Smooth muscle cell (in vitro differentiated cells): ENCODE measurements around the gene STX1A. TPM values are rescaled to one million over a fixed set of nuclear protein-coding genes. Genes with fewer than 3 reads are reported as not detected.
"Not testable (repeated sequence)": the region's sequence is repeated elsewhere in the genome, so short reads cannot be mapped to it uniquely, and the experiment has no call there.

Experiments used
- DNase-seq: peaks from one replicate; lab custom pipeline; 2025; ENCODE audit not compliant: unreplicated experiment; lab: John Stamatoyannopoulos, UW
- H2AFZ ChIP-seq: fragments of 200-600 bp; sonication (generic); 2 replicates; pipeline ENCODE4 v1.6.0; 2016; ENCODE audit warnings: antibody characterized with exemption, low read depth, mild to moderate bottlenecking
- H3F3A ChIP-seq: fragments of 200-600 bp; sonication (generic); 2 replicates; pipeline ENCODE4 v1.6.0; 2017; ENCODE audit warnings: antibody characterized with exemption, low read depth
- H3K27ac ChIP-seq: fragments of 200-600 bp; sonication (generic); 2 replicates; pipeline ENCODE4 v1.5.1; 2016; ENCODE audit warnings: low read depth, mild to moderate bottlenecking
- H3K27me3 ChIP-seq: fragments of 200-600 bp; sonication (generic); 2 replicates; pipeline ENCODE4 v1.6.1; 2016; ENCODE audit warnings: low read depth, mild to moderate bottlenecking
- H3K36me3 ChIP-seq: fragments of 200-600 bp; sonication (generic); 2 replicates; pipeline ENCODE4 v1.5.1; 2016; ENCODE audit warnings: low read depth
- H3K4me1 ChIP-seq: fragments of 200-600 bp; sonication (generic); 2 replicates; pipeline ENCODE4 v1.5.1; 2016; ENCODE audit warnings: low read depth
- H3K4me2 ChIP-seq: fragments of 200-600 bp; sonication (generic); 2 replicates; pipeline ENCODE4 v1.6.0; 2016; ENCODE audit warnings: mild to moderate bottlenecking
- H3K4me3 ChIP-seq: fragments of 200-600 bp; sonication (generic); 2 replicates; pipeline ENCODE4 v1.5.1; 2016; ENCODE audit warnings: mild to moderate bottlenecking
- H3K79me2 ChIP-seq: fragments of 200-600 bp; sonication (generic); 2 replicates; pipeline ENCODE4 v1.6.0; 2016; ENCODE audit warnings: low read depth, mild to moderate bottlenecking
- H3K9ac ChIP-seq: fragments of 200-600 bp; sonication (generic); 2 replicates; pipeline ENCODE4 v1.6.0; 2016; ENCODE audit warnings: low read depth
- H3K9me3 ChIP-seq: fragments of 200-600 bp; sonication (generic); replicated peaks from 2 replicates; pipeline ENCODE4 v1.5.1; 2016; ENCODE audit warnings: low read depth
- H4K20me1 ChIP-seq: fragments of 200-600 bp; sonication (generic); 2 replicates; pipeline ENCODE4 v1.6.0; 2016; ENCODE audit warnings: low read depth
- WGBS: methylation state at CpG from one replicate; pipeline ENCODE4 v1.1.7; 2016; ENCODE audit warnings: low lambda C conversion rate; 5-methylcytosine and 5-hydroxymethylcytosine counted together
- polyA plus RNA-seq: library from polyadenylated mRNA; unstranded; fragments of >200 nt; fragmentation: Nextera tagmentation; extraction: Ambion mirVana; gene quantifications from 2 replicates; pipeline ENCODE4 v1.2.1, GENCODE V29; 2016
- total RNA-seq: library from RNA; depleted of rRNA; stranded (reverse); fragments of >200 nt; gene quantifications from 2 replicates; pipeline ENCODE4 v1.2.3, GENCODE V29; 2014
- TF ChIP-seq, protein P1 (sequence below): fragments of 200-600 bp; sonication (generic); IDR thresholded peaks from 2 replicates; pipeline ENCODE4 v1.5.1; 2017; ENCODE audit warnings: borderline replicate concordance, mild to moderate bottlenecking, antibody characterized with exemption; ENCODE audit not compliant: insufficient read depth, poor library complexity, severe bottlenecking

The STX1A gene
- total and polyA plus RNA-seq, 2 experiments from 2014 or later: 7.5 to 14.3 TPM

DNA sequence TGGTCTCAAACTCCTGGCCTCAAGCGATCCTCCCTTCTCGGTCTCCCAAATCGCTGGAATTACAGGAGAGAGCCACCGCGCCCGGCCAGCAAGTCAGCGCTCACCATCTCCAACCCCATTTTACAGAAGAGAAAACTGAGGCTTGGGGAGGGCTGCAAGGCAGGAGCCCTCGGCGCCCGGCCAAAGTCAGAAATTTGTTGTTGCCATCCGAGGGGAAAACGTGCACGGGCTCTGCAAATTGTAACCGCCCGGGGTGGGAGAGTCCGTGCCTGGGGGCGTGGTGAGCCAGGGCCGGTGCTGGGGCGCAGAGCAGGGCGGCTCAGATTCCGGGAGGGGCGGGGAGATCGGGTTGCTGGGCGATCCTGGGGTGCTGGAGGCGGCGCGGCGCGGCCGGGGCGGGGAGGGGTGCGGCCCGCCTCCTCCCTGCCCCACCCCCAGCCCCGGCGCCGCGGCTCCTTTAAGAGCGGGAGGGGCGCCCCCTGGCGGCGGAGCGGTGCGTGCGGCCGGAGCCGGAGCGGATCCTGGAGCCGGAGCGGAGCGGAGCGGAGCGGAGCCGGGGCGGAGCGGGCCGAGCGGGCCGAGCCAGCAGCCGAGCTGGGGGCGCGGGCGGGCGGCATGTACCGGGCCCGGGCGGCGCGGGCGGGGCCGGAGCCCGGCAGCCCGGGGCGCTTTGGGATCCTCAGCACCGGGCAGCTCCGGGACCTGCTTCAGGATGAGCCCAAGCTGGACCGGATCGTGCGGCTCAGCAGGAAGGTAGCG, 51.9 kb downstream of the STX1A start, which contains the start of gene VPS37D:
Gene VPS37D, plus strand, starts transcription at position 488 of the 759 bp plus-strand sequence. Its CDS starts 128 bp downstream, at position 616.
- no peaks in the 10 kb centered on the region for H3F3A ChIP-seq
- H3K4me1 ChIP-seq: peaks cover 5% of the 10 kb centered on the region
- peak; percentile 86 for DNase-seq
- H2AFZ ChIP-seq: peak within 1 kb of the TSS; percentile 72
- WGBS: 14% methylated on average over 22 of the region's 79 CpGs
- H3K4me3 ChIP-seq: peak within 1 kb of the TSS; percentile 82
- no peak within 1 kb of the TSS for H3K27ac ChIP-seq
- no peaks in the 10 kb centered on the region for H3K27me3 ChIP-seq
- H3K4me2 ChIP-seq: peak within 1 kb of the TSS; percentile 97
- peaks cover 3% of the 10 kb centered on the region for H3K9me3 ChIP-seq
- TF ChIP-seq, protein P1, sequence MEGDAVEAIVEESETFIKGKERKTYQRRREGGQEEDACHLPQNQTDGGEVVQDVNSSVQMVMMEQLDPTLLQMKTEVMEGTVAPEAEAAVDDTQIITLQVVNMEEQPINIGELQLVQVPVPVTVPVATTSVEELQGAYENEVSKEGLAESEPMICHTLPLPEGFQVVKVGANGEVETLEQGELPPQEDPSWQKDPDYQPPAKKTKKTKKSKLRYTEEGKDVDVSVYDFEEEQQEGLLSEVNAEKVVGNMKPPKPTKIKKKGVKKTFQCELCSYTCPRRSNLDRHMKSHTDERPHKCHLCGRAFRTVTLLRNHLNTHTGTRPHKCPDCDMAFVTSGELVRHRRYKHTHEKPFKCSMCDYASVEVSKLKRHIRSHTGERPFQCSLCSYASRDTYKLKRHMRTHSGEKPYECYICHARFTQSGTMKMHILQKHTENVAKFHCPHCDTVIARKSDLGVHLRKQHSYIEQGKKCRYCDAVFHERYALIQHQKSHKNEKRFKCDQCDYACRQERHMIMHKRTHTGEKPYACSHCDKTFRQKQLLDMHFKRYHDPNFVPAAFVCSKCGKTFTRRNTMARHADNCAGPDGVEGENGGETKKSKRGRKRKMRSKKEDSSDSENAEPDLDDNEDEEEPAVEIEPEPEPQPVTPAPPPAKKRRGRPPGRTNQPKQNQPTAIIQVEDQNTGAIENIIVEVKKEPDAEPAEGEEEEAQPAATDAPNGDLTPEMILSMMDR: peak; percentile 81
- peak within 1 kb of the TSS; percentile 43 for H3K9ac ChIP-seq
- H3K36me3 ChIP-seq: no peaks in the 10 kb centered on the region
- H4K20me1 ChIP-seq: no peaks in the 10 kb centered on the region
- no peaks in the 10 kb centered on the region for H3K79me2 ChIP-seq

DNA sequence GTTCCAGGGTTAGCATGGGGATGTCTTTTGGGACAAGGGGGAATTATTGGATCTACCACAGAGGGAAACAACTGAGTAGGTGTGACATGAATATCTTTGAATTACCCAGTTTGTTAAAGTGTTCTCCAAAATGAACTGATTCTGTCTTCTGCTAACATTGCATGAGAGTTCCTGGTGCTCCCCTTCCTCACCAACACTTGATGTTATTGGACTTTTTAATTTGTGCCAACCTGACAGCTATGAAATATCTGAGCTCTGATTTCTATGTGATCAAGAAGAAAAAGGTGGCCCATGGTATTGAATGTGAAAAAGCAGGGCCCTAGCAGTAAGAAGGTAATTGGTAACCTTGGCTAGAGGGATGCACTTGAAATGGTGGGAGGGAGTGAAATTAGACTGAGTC, 56.4 kb downstream of the STX1A start:
- Histone ChIP-seq H3K4me1 (no peaks in the 10 kb centered on the region), H2AFZ (no peak overlapping the region), H3K36me3 (no peaks in the 10 kb centered on the region), H3K9me3 (peaks cover 3% of the 10 kb centered on the region), H3K9ac (no peak overlapping the region), H3K27ac (no peak overlapping the region), H3K79me2 (no peaks in the 10 kb centered on the region), H3K4me3 (no peak overlapping the region), H3K4me2 (no peak overlapping the region), H3K27me3 (no peaks in the 10 kb centered on the region), H4K20me1 (no peaks in the 10 kb centered on the region), H3F3A (no peaks in the 10 kb centered on the region)
- TF ChIP-seq, protein P1: no peak
- no peak for DNase-seq

DNA sequence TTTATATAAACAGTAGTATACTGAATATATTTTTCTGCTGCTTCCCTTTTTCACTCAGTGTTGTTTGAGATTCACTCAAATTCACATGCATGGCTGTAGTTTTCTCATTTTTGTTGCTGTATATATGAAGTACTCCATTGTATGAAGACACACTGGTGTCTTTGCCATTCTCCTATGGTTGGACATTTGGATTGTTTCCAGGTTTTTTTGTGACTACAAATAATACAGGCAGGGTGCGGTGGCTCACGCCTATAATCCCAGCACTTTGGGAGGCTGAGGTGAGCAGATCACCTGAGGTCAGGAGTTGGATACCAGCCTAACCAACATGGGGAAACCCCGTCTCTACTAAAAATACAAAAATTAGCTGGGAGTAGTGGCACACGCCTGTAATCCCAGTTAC, 58.9 kb downstream of the STX1A start:
- not testable (repeated sequence) for H3K27me3 ChIP-seq, H3K36me3 ChIP-seq, H3K9ac ChIP-seq, H3K4me3 ChIP-seq, H4K20me1 ChIP-seq, DNase-seq, H3K9me3 ChIP-seq, H3F3A ChIP-seq, H3K4me2 ChIP-seq, H3K79me2 ChIP-seq, H3K4me1 ChIP-seq, H2AFZ ChIP-seq, H3K27ac ChIP-seq
- WGBS: 83% methylated on average over 4 of the region's 4 CpGs

DNA sequence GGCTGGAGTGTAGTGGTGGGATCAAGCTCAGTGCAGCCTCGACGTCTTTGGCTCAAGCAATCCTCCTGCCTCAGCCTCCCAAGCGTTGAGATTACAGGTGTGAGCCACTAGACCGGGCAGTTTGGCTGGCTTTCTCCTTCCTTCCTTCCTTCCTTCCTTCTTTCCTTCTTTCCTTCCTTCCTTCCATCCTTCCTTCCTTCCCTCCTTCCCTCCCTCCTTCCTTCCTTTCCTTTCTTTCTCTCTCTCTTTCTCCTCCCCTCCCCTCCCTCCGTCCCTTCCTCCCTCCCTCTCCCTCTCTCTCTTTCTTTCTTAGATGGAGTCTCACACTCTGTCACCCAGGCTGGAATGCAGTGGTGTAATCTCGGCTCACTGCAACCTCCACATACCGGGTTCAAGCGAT, 59.5 kb downstream of the STX1A start:
- WGBS: 85% methylated on average over 7 of the region's 8 CpGs
- peaks cover 3% of the 10 kb centered on the region for H3K9me3 ChIP-seq
- no peaks in the 10 kb centered on the region for H4K20me1 ChIP-seq

DNA sequence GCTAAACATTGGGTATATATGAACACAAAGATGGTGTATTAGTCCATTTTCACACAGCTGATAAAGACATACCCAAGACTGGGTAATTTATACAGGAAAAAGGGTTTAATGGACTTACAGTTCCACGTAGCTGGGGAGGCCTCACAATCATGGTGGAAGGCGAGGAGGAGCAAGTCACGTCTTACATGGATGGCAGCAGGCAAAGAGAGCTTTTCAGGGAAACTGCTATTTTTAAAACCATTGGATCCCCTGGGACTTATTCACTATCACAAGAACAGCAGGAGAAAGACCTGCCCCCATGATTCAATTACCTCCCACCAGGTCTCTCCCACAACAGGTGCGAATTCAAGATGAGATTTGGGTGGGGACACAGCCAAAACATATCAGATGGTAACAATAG, 64.2 kb downstream of the STX1A start:
- not testable (repeated sequence) for H3F3A ChIP-seq, H3K36me3 ChIP-seq, H3K4me1 ChIP-seq, H4K20me1 ChIP-seq, H3K4me2 ChIP-seq, H2AFZ ChIP-seq, H3K79me2 ChIP-seq, H3K9me3 ChIP-seq, H3K9ac ChIP-seq, H3K27ac ChIP-seq, H3K4me3 ChIP-seq, DNase-seq
- 87% methylated on average over 4 of the region's 4 CpGs for WGBS
- H3K27me3 ChIP-seq: peaks cover 22% of the 10 kb centered on the region

More for the DNA sequence above, 59.5 kb downstream of the STX1A start:
- H3F3A ChIP-seq: no peaks in the 10 kb centered on the region
- no peaks in the 10 kb centered on the region for H3K36me3 ChIP-seq
- H3K27ac ChIP-seq: no peak overlapping the region
- H3K27me3 ChIP-seq: no peaks in the 10 kb centered on the region
- no peak overlapping the region for H2AFZ ChIP-seq
- no peak overlapping the region for H3K4me3 ChIP-seq
- TF ChIP-seq, protein P1: no peak
- H3K79me2 ChIP-seq: no peaks in the 10 kb centered on the region
- no peak overlapping the region for H3K4me2 ChIP-seq
- H3K4me1 ChIP-seq: no peaks in the 10 kb centered on the region
- H3K9ac ChIP-seq: no peak overlapping the region
- DNase-seq: no peak
